Right atrium auricular region (tissue), 2 donors: ENCODE measurements around the gene BAAT. TPM values are rescaled to one million over a fixed set of nuclear protein-coding genes. Genes with fewer than 3 reads are reported as not detected.

ENCODE experiments used
- DNase-seq: peaks from one replicate; pipeline ENCODE4 v3.0.0-alpha.2; 2019; ENCODE audit warnings: low spot score
- H3K27ac ChIP-seq, 2 donors: fragments of 200-600 bp; sonication (generic); 1 replicate in 1 of 2; 2 replicates in 1 of 2; pipeline ENCODE4 v1.5.1; 2016 to 2019
- H3K27me3 ChIP-seq, 2 donors: fragments of 200-600 bp; sonication (generic); one replicate each; pipeline versions ENCODE4 v1.5.1 to v1.6.0; 2017 to 2019
- H3K36me3 ChIP-seq: fragments of 200-600 bp; sonication (generic); one replicate; pipeline ENCODE4 v1.5.1; 2016
- H3K4me1 ChIP-seq, 2 donors: fragments of 200-600 bp; sonication (generic); one replicate each; pipeline versions ENCODE4 v1.5.1 to v1.6.0; 2017 to 2019
- H3K4me3 ChIP-seq, 2 donors: fragments of 200-600 bp; sonication (generic); 1 replicate in 1 of 2; 2 replicates in 1 of 2; pipeline ENCODE4 v1.5.1; 2017 to 2019; ENCODE audit warnings: mild to moderate bottlenecking in 1 of 2, moderate library complexity in 1 of 2
- H3K9me3 ChIP-seq, 2 donors: fragments of 200-600 bp; sonication (generic); one replicate each; pipeline ENCODE4 v1.5.1; 2019
- CTCF ChIP-seq, 2 donors: fragments of 200-600 bp; sonication (generic); IDR thresholded peaks; one replicate each; pipeline ENCODE4 v1.5.1; 2019; ENCODE audit warnings: antibody characterized with exemption in 2 of 2
- total RNA-seq, 2 donors: library from RNA; depleted of rRNA; stranded (reverse); fragments of >200 nt; gene quantifications; one replicate each; pipeline ENCODE4 v1.1.0, GENCODE V29; 2016

Gene BAAT
- total RNA-seq, 2 donors from 2014 or later, result 0.20 TPM; not detected in 1

- DNase-seq, result no peak
- H3K27me3 ChIP-seq, result no peaks in the 10 kb centered on the region
- no peak for TF ChIP-seq CTCF (IDR thresholded peaks at IDR 0.05)
- H3K27ac ChIP-seq, result peak overlapping the region; percentile 87 to 92
- H3K36me3 ChIP-seq, result peaks cover 26% of the 10 kb centered on the region
- H3K9me3 ChIP-seq, result peaks cover 2 to 19% of the 10 kb centered on the region in 2 donors
- H3K4me3 ChIP-seq, result peak overlapping the region; percentile 75 to 84
- H3K4me1 ChIP-seq, result peaks cover 0 to 40% of the 10 kb centered on the region in 2 donors
Measured at GRCh38 chr9:101397746-101398067, 12.9 kb upstream of the BAAT start.

- no peak for DNase-seq
- TF ChIP-seq CTCF (IDR thresholded peaks at IDR 0.05), result no peak
- Histone ChIP-seq H3K36me3 (peaks cover 6% of the 10 kb centered on the region), H3K9me3 (peaks cover 0 to 12% of the 10 kb centered on the region in 2 donors), H3K27me3 (no peaks in the 10 kb centered on the region), H3K27ac (no peak overlapping the region), H3K4me1 (peaks cover 0 to 26% of the 10 kb centered on the region in 2 donors), H3K4me3 (no peak overlapping the region)
Measured at GRCh38 chr9:101394687-101395086, 9.9 kb upstream of the BAAT start.

GRCh38 chr9:101393135-101393534 lies 8.3 kb upstream of the BAAT start:
- Histone ChIP-seq H3K4me1 (peaks cover 0 to 22% of the 10 kb centered on the region in 2 donors), H3K27ac (no peak overlapping the region), H3K9me3 (peaks cover 0 to 12% of the 10 kb centered on the region in 2 donors), H3K4me3 (no peak overlapping the region), H3K27me3 (no peaks in the 10 kb centered on the region), H3K36me3 (peaks cover 19% of the 10 kb centered on the region)
- TF ChIP-seq CTCF (IDR thresholded peaks at IDR 0.05), result no peak
- DNase-seq, result no peak

- no peak overlapping the region for H3K27ac ChIP-seq
- no peaks in the 10 kb centered on the region for H3K27me3 ChIP-seq
- H3K4me1 ChIP-seq, result no peaks in the 10 kb centered on the region
- no peak for DNase-seq
- H3K9me3 ChIP-seq, result peaks cover 0 to 20% of the 10 kb centered on the region in 2 donors
- peaks cover 19% of the 10 kb centered on the region for H3K36me3 ChIP-seq
- TF ChIP-seq CTCF (IDR thresholded peaks at IDR 0.05), result no peak
- H3K4me3 ChIP-seq, result no peak overlapping the region
Measured at GRCh38 chr9:101388507-101388993, 3.7 kb upstream of the BAAT start.

- H3K27ac ChIP-seq, result no peak overlapping the region
- H3K27me3 ChIP-seq, result no peaks in the 10 kb centered on the region
- no peak for DNase-seq
- no peak overlapping the region for H3K4me3 ChIP-seq
- H3K9me3 ChIP-seq, result peaks cover 0 to 15% of the 10 kb centered on the region in 2 donors
- H3K36me3 ChIP-seq, result peaks cover 19% of the 10 kb centered on the region
- no peaks in the 10 kb centered on the region for H3K4me1 ChIP-seq
- peak; percentile 39 to 55 for TF ChIP-seq CTCF (IDR thresholded peaks at IDR 0.05)
Measured at GRCh38 chr9:101387871-101388506, 3.2 kb upstream of the BAAT start.

GRCh38 chr9:101383361-101383760 lies 1.4 kb downstream of the BAAT start:
- TF ChIP-seq CTCF (IDR thresholded peaks at IDR 0.05), result no peak
- Histone ChIP-seq H3K9me3 (peaks cover 0 to 15% of the 10 kb centered on the region in 2 donors), H3K4me3 (no peak overlapping the region)

More at GRCh38 chr9:101383361-101383760, 1.4 kb downstream of the BAAT start:
- Histone ChIP-seq H3K36me3 (peaks cover under 1% of the 10 kb centered on the region), H3K27me3 (no peaks in the 10 kb centered on the region), H3K4me1 (no peaks in the 10 kb centered on the region), H3K27ac (no peak overlapping the region)
- no peak for DNase-seq
